HCEC 1CT (cell line): ENCODE data around the gene CHD9.
A peak's percentile ranks its signal among the peaks of the same experiment; 100 is the strongest.
"Not testable (repeated sequence)": the region's sequence is repeated elsewhere in the genome, so short reads cannot be mapped to it uniquely, and the experiment has no call there.

Experiments
- DNase-seq: peaks from one replicate; pipeline ENCODE4 v3.0.0-alpha.2; 2017

Gene CHD9

GRCh38 chr16:53291757-53292392, 237.1 kb downstream of the CHD9 start:
- DNase-seq, result peak; percentile 76

- DNase-seq, result no peak
Measured at GRCh38 chr16:53297477-53297876, 242.7 kb downstream of the CHD9 start.

GRCh38 chr16:53304334-53304733, 249.5 kb downstream of the CHD9 start:
- no peak for DNase-seq

- no peak for DNase-seq
Measured at GRCh38 chr16:53305743-53306142, 251.0 kb downstream of the CHD9 start.

GRCh38 chr16:53309457-53309856, 254.7 kb downstream of the CHD9 start:
- DNase-seq, result no peak

GRCh38 chr16:53320992-53321391, 266.2 kb downstream of the CHD9 start:
- DNase-seq, result no peak

GRCh38 chr16:53323924-53324323, 269.1 kb downstream of the CHD9 start:
- no peak for DNase-seq

- DNase-seq, result not testable (repeated sequence)
Measured at GRCh38 chr16:53330991-53331390, 276.2 kb downstream of the CHD9 start.

- DNase-seq, result no peak
Measured at GRCh38 chr16:53334581-53334980, 279.8 kb downstream of the CHD9 start.

- no peak for DNase-seq
Measured at GRCh38 chr16:53337294-53337693, 282.5 kb downstream of the CHD9 start.

GRCh38 chr16:53341792-53342191, 287.0 kb downstream of the CHD9 start:
- DNase-seq, result no peak

GRCh38 chr16:53355064-53355463, 300.3 kb downstream of the CHD9 start:
- no peak for DNase-seq

- DNase-seq, result no peak
Measured at GRCh38 chr16:53356478-53357207, 301.9 kb downstream of the CHD9 start.

GRCh38 chr16:53357208-53357586, 302.4 kb downstream of the CHD9 start:
- DNase-seq, result no peak

- DNase-seq, result no peak
Measured at GRCh38 chr16:53357955-53358354, 303.2 kb downstream of the CHD9 start.

- DNase-seq, result no peak
Measured at GRCh38 chr16:53358884-53359283, 304.1 kb downstream of the CHD9 start.

- DNase-seq, result peak; percentile 38
Measured at GRCh38 chr16:53369921-53370320, 315.1 kb downstream of the CHD9 start.

- DNase-seq, result no peak
Measured at GRCh38 chr16:53370827-53371226, 316.0 kb downstream of the CHD9 start.

GRCh38 chr16:53372992-53373871, 318.4 kb downstream of the CHD9 start:
- no peak for DNase-seq

GRCh38 chr16:53374800-53375199, 320.0 kb downstream of the CHD9 start:
- no peak for DNase-seq

GRCh38 chr16:53378138-53378537, 323.3 kb downstream of the CHD9 start:
- no peak for DNase-seq
